Spleen (tissue), 7 donors: ENCODE results near the gene TSPAN17.

ENCODE experiments used
- POLR2A ChIP-seq, 3 donors: fragments of 450-650 bp; IDR thresholded peaks; one replicate each; pipeline ENCODE4 v1.5.1; 2017; ENCODE audit warnings: antibody characterized with exemption in 3 of 3, mild to moderate bottlenecking in 1 of 3
- POLR2AphosphoS5 ChIP-seq, 3 donors: sonication (generic); formaldehyde crosslinking; IDR thresholded peaks; one replicate each; pipeline ENCODE4 v1.5.1; 2017; ENCODE audit warnings: antibody characterized with exemption in 3 of 3
- TF ChIP-seq, protein P1 (sequence below), 11 experiments: fragments of 200-600 bp in 7 of 11; fragments of 450-650 bp in 4 of 11; sonication (generic) in 4 of 11; IDR thresholded peaks in 8 of 11; conservative IDR thresholded peaks in 3 of 11; 1 replicate in 7 of 11; 2 replicates in 4 of 11; pipeline versions ENCODE4 v1.4.0 to v1.8.0; 2016 to 2021; ENCODE audit warnings: antibody characterized with exemption in 11 of 11, inconsistent platforms in 4 of 11, mild to moderate bottlenecking in 1 of 11
- donor health status: DM: no; HTN: no; CAD: no; lungs with moderate emphysema.
- donor health status: DM: no; HTN: no; CAD: no.
- donor health status: DM: no; HTN: no; CAD: no.

DNA sequence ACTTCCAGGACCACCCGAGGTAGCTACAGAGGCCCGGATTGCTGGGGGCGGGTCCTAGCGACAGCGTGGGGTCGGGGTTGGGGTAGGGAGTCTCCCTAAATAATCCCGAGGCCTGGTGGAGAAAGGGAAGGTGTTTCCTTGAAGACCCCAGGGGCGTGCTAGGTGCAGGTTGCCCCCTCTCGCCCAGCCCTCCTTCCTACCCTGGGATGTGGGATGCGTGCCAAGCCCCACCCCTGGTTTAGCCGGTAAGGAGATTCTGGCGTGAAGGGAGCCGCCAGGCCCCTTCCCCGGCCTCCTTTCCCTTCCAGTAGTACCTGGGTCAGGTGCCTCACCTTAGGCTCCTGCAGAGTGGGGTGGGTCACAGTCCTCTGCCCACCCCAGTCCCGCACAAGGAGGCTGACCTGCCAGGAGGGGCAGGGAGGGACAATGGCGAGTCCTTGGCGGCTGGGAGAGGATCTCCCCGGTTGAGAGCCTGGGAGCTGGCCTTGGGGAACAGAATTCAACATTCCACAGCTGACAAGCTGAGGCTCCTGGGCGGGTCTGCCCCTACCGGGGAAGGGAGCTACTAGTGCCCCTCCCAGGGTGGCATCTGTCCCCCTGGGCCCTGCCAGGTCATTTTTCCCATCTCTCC lies 674 bp downstream of the TSPAN17 start:
- TF ChIP-seq, protein P1, sequence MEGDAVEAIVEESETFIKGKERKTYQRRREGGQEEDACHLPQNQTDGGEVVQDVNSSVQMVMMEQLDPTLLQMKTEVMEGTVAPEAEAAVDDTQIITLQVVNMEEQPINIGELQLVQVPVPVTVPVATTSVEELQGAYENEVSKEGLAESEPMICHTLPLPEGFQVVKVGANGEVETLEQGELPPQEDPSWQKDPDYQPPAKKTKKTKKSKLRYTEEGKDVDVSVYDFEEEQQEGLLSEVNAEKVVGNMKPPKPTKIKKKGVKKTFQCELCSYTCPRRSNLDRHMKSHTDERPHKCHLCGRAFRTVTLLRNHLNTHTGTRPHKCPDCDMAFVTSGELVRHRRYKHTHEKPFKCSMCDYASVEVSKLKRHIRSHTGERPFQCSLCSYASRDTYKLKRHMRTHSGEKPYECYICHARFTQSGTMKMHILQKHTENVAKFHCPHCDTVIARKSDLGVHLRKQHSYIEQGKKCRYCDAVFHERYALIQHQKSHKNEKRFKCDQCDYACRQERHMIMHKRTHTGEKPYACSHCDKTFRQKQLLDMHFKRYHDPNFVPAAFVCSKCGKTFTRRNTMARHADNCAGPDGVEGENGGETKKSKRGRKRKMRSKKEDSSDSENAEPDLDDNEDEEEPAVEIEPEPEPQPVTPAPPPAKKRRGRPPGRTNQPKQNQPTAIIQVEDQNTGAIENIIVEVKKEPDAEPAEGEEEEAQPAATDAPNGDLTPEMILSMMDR (IDR thresholded peaks at IDR 0.05 in 8 of 11, conservative IDR thresholded peaks at IDR 0.05 in 3 of 11), result no peak
- TF ChIP-seq POLR2A (IDR thresholded peaks at IDR 0.05), result no peak
- no peak for TF ChIP-seq POLR2AphosphoS5 (IDR thresholded peaks at IDR 0.05)
